Stimulated activated CD4-positive, alpha-beta T cell treated with anti-CD3 and anti-CD28 coated beads, Interleukin-12 subunit alpha, Interleukin-12 subunit beta, amount 100 ng/mL, for 24 hours (primary cell): ENCODE results near the gene BMS1.
"Not testable (repeated sequence)": the region's sequence is repeated elsewhere in the genome, so short reads cannot be mapped to it uniquely, and the experiment has no call there.

Experiments used
- DNase-seq, 2 experiments: peaks; one replicate each; pipeline ENCODE4 v3.0.0-alpha.2; 2020; ENCODE audit warnings: low read depth in 2 of 2

Gene BMS1

DNA sequence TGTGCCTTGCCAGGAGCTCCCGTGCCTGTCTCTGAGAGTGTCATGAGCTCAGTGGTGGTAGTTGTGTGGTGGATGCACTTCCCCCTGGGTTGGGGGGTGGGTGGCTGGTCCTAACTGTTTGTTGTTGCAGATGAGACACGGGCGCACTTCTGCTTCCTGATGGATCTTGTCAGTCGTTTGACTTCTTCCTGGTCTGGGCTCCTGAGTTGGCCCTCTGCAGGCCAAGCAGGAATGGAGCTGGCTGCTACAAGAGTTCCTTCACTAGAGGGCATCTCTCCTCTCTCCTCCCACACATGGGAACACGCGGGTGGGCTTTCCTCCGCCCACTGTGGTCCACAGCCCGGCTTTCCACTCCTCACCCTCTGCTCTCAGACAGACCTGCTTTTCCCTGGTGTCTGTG is 82.0 kb downstream of the BMS1 start:
- DNase-seq = no peak

DNA sequence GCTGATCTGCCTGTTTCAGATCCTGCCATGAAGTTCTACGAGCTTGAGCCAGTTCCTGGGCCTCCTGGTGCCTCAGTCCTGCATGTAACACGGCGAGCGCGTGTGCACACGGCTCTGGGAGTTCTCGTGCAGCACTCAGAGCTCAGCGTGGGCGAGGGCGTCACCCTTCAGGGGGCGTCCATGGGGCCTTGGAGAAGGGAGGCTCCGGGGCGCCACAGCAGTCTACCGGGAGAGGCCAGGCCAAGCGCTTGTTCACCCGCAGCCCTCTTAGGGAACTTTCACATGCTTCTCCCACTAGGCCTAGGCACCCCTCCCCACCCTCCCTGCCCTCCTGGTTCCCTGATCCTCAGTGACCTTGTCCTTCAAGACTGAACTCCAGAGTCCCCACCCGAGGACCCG is 83.1 kb downstream of the BMS1 start:
- DNase-seq = no peak

DNA sequence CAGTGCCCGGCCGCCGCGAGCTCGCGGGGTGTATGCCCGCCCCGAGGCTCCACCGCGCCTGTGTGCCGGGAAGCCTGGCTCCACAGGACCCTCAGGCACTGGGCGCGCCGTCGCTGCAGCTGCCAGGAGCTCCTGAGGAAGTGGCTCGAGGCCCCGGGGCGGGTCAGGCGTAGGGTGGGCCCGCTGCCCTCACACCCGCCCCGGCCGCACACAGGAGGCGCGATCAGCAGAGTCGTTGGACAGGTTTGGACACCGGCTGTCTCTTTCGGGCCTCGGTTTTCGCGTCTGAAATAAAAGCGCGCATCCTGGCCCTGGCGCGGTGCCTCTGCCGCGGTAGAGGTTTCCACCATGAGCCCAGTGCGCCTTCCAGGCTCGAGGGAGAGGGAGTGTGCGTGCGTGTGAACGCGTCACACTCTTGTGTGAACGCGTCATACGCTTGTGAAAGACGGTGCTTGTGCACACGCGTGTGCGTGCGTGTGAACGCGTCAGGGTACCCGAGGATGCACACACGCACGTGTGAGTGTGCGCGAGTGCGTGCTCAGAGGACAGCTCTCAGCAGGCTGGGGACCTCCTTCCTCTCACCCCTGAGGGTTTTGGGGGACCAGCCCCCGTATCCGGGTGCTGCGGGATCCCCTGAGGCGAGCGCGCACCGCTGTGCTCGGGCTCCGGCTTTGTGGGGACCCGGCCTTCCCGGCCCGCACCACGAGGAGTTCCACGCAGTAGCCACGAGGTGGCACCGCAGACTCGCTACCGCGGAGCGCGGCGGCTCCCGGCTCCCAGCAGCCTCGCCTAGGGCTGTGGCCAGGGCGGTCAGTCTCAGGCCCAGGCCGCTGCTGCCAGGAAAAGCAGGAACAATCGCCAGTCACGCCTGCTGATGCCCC is 83.8 kb downstream of the BMS1 start:
- peak; percentile 8 to 31 for DNase-seq

DNA sequence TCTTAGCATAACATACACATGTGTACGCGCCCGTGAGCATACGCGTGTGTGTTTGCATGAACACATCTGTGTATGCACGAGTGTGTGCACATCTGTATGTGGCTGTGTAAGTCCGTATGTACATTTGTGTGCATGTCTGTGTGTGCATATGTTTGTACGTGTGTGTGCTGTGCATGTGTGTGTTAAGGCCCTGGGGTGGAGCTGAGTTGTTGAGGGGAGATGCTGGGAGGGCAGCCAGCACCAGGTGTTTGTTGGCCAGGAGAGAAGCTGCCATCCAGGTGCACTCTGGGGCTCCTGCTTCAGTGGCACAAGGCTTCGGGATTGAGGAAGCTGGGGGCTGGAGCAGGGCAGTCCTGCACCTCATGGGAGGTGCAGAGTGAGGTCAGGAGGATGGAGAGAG is 85.0 kb downstream of the BMS1 start:
- no peak for DNase-seq

DNA sequence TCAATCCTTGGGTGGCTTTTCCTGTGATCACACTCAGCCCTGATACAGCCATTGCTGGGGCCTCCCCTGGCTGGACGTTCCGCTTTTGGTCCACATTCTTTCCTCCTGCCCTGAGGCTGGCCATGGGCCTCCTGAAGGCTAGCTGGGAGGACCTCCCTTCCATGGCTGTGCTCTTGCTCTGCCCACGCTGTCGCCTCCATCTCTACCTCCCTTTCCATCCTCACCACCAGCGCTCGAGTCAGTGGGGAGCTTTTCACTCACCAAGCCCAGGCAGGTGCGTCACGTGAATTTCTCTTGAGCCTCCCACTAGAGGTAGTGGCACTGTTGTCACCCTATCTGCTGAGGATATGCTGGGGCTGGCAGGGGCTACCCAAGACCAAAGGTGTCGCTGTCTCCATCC is 85.9 kb downstream of the BMS1 start:
- no peak for DNase-seq

DNA sequence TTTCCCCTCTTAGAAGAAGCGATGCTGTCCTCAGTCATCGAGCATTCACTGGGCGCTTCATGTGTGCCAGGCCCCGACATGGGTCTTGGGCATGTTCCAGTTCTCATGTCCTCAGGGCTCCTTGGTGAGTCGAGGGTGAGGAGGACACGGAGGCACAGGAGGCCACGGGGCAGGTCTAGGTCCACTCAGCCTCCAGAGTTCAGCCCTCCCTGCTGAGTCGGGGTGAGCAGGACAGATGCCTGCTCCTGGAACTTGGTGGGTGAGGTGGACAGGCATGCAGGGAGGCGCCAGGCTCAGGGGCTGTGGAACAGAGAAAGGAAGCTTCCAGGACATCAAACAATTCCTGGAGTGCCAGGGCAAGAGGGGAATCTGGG is 87.4 kb downstream of the BMS1 start:
- no peak for DNase-seq

DNA sequence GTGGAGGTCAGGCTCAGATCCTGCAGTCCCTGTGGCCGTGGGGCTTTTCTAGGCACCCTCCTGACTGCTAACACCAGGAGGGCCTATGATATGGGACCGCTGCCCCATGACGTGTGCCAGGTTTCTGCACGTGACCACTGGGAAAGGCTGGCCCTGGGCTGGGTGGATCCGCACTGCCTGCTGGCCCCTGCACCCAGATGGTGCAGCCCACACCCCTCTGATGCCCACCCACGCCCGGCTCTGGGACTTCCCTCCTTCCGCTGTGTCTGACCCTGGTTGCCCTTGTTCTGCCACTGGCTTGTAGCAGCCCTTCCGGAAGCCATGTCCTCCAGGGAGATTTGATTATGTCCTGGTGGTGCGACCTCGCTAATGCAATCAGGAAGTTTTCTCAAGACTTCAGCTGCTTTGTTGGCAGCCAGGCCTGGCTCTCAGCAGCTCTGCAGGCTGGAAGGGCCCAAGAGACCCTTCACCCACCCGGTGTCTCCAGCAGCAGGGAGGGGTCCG is 88.6 kb downstream of the BMS1 start:
- DNase-seq = not testable (repeated sequence)

DNA sequence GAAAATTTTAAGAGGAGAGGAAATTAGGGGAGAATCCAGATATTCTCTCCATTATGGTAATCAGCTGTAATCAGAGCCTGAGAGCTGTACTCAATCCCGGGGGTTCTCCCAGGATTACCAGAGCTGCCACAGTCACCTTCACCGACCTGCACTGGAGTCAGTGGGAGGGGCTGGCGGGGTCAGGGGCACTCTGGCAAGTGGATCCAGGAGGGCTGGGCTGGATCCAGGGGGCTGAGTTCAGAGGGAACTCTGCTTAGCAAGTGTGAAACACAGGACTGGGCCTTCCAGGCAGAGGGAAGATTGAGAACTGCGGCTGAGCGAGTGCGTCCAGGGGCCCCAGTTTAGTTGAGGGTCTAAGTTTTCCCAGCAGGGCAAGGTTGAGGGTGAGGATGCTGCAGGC is 89.2 kb downstream of the BMS1 start:
- DNase-seq = no peak

DNA sequence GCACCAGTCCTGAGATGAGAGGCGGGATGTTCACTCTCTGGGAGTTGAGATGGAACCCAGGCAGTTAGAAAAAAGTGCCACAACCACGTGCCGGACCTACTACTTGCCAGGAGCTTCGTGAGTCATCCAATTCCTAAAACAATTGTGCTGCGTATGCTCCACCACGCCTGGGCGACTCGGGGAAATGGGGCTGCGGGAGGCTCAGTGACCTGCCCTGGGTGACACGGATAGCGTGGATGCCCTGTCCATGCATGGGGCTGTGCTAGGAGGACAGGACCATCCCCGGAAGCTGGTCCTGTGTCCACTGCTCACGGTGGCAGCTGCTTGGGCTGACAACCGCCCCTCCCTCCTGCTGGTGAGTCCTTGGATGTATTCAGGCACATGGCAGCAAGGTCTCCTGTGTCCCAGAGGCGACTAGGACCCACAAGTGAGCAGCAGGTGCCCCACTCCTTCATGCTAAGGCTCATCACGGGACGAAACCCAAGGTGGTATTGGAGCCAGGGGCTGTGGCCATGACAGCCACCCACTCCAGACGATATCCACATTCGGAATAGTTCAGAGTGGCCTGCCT is 90.4 kb downstream of the BMS1 start:
- DNase-seq = no peak

DNA sequence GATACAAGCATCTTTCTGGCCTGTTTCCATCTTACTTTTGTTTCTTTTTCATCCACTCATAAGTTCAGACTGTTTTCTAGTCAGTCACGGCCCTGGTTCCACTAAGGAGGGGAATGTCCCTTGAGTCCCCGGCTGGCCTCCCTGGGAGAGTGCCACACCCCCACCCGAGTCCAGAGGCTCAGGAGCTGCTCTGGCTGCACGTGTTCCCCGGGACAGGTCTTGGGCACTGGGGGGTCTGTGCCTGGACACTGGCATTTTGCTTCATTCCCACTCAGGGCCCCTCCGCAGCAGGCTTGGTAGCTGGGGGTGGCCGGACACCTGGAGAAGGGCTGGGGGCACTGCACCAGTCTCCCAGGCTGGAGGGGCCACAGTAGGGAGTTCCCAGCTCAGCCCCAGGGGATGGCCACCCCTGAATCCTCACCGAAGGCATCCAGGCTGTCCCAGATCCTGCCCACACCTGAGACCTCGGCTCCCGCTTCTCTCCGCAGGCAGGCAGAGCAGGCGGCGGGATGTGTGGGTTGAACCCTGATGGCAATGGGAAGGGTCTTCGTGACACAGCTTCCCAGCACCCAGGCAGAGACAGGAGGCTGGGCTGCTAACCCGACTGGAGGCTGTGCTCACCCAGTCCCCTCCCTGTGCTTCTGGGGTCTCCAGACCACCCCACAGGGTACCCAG is 92.3 kb downstream of the BMS1 start:
- no peak for DNase-seq

DNA sequence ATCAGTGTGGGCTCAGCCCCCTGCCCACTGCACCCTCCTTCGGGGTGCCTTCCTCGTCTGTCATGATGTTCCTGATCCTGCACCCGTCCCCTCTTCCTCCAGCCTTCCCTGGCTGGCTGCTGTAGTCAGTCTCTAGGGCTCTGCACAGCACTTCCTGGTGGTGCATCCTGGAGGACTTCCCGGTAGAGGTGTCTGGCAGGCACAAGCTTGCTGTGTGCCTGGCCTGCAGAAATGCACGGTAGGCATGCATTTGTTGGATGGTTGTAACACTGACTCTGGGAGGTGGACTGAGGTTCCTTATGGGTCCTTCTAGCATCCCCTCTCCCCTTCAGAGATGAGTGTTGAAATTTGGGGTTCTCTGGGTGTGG is 92.8 kb downstream of the BMS1 start:
- DNase-seq = no peak

DNA sequence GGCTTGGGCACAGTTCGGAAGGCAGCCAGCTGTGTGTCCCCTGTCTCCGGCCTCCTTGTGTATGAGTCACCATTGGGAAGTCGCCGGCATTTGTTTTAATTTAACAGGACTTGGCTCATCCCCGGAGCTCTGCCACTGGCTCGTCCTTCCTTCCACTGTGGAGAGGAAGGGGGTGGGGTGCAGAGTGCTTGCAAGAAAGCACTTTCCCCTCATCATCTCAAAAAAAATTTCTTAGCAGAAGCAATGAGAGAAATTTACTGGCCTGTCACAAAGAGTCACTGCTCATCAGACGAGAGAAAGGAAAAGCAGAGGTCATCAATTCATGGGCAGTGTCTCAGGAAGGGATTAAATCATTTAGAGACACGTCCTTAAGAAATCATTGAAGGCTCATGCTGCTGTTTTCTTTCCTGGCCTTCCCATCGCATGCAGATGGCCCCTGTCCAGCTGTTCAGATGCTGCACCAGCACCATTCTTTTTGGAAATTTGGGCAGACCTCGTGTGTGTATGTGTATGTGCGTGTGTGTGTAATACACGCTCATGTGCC is 93.3 kb downstream of the BMS1 start:
- DNase-seq = no peak

DNA sequence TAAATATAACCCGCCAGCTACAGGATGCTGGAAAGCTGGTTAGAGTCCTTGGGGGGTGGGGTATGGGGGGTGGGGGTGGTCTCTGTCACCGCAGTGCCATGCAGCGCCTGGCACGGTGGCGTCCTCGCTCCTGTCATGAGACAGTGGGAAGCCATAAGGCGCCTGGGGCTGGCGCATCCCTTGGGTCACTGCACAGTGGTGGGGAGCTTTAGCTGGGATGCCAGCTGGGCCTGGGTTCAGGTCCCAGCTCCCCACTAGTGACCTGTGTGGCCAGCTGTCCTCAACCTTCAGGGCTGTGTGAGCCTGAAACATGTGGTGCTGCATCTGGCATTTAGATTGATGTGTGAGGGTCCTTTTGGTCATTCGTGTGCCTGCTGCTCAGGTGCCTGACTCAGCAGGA is 93.9 kb downstream of the BMS1 start:
- DNase-seq = no peak

DNA sequence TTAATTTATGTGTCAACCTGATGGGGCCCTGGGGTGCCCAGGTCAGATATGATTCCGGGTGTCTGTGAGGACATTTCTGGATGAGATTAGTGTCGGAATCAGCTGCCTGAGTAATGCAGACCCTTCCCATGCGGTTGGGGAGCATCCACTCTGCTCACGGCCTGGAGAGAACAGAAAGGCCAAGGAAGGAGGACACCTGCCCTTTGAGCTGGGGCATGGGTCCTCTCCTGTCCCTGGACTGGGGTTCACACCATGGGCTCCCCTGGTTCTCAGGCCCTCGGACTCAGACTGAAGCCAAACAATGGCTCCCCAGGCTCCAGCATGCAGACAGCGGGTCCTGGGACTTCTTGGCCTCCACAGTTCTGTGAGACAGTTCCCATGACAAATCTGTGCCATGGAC is 94.3 kb downstream of the BMS1 start:
- no peak for DNase-seq

DNA sequence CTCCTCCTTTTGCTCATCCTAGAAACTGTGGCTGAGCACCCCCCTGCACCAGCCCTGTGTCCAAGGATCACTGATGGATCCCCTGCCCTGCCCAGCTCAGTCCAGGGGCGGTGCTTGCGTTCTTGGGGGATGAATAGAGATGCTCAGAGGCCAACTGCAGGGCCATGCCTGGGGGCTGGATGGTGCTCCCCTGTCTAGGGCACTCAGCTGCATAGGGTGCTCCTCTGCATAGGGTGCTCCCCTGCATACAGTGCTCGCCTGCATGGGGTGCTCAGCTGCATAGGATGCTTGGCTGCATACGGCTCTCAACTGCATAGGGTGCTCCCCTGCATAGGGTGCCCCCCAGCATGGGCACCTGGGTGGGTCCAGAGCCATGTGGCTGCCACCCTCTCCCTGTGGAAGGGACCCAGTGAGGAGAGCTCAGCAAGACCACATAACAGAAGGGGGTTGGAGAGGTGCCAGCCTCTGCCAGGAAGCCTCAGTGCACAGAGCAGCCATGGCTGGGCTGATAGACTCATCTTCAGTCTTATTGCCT is 95.0 kb downstream of the BMS1 start:
- DNase-seq = no peak

DNA sequence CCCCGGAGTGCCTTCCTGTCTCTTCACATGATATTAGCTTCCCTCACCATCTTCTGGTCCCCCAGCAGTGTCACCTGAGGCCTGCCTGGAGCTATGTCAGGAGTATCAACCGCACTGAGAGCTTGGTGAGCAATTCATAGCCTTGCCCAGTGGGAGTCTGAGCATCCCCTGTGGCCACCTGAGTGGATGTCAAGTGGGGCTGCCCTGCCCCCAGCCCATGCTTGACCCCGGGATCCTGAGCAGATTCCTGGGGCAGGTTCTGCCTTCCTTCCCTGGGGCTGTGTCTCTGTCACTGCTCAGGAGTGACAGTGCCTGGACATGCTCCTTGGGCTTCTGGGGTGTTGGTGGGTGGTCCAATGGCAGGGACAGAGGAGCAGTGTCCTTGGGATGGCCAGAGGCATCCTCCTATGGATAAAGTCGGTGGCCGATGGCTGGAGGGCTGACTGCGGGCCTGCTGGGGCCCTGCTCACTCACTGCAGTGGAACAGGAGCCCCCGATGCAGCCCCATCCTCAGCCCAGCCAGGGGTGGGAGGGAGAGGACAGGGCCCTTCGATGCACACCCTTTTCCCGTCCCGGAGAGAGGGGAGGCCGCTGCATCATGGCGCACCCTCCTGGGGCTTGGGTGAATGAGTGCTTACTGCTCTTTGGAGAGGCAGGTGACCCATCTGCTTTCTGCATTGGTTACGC is 95.7 kb downstream of the BMS1 start:
- no peak for DNase-seq

DNA sequence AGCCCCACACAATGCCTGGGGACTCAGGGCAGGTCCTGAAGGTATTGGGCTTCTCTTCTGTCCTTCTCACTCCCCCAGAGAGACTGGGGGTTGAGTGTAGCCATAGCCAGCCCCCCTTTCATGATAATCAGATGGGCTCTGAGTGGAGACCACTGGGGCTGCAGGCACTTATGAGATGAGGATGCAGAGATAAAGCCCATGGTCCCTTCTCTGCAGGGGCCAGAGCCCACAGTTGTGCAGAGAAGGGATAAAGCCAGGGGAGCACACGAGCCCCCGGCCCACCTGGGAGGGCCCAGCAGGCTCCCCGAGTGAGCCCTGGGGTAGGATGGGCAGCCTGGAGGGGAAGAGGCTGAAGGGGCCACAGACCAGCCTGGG is 96.2 kb downstream of the BMS1 start:
- DNase-seq = no peak

DNA sequence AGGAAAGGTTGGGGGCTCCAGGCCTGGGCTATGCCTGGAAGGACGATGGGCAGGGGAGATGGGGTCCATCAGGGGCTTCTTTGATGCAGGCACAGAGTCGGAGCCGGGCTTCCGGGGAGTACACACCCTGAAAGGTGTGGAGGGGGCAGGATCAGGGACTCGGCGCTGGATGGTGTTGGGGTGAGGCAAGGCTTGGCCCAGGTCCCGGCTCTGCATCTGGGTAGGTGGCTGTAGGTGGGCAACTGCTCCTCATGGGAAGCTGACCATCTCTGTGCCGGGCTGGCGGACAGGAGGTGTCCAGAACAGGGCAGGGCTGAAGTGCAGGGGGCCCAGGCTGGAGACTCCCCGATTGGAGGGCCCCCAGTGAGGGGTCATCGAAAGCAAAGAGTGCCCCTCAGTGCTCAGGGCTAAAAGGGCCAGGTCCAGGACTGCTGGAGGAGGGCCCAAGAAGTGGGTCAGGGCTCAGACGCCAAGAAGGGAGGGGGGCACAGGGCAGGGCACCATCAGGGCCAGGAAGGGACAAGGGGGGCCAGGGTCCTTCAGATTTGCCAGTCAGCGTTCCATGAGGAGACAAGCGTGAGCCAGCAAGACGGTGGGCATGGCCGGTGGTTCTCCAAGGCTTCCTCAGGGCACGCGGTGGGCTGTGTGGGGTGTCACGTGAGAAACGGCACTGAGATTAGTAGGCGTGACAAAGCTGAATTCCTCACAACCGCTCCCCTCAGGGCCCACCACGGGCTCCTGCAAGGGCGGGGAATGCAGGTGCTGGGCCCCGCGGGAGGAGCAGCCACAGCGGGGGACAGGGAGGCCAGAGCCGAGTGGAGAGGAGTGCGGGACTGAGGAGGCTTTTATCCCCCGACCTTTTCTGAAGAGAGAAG is 97.0 kb downstream of the BMS1 start:
- no peak for DNase-seq

DNA sequence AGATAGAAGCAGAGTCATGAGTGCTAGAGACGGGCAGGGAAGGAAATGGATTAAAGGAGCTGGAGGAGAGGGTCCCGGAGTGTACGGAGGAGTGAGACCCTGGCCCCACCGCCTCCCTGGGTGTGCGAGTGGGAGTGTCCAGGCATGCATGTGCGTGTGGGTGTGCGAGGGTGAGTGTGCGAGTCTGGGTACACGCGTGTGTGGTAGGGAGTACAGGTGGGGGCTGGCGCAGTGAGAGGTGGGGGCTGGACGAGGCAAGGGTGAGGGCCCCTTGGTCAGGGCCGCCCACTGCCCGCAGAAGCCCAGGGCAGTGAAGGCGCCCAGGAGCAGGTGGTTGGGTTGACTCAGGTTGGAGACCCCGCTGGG is 97.6 kb downstream of the BMS1 start:
- no peak for DNase-seq

DNA sequence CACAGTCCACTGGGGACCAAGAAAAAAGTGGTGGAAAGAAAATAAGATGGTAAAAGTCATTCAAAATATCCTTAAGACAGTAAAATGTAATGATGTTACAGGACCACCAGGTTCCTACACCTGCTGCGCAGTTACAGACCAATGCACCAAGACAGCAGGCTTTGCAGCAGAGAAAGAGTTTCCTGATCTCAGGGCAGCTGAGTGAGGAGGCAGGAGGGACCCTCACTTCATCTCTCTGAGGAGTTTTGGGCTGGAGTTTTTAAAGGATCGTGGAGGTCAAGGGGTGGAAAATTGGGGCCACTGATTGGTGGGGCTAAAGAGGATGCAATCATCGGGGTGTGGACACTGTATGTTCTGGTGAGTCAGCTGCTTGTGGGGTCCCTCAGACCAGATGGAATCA is 100.0 kb downstream of the BMS1 start:
- no peak for DNase-seq
